ENCODE data around the gene WDR45B. TPM values are rescaled to one million over a fixed set of nuclear protein-coding genes. Genes with fewer than 3 reads are reported as not detected.

The WDR45B gene
- total RNA-seq, 1 donor from 2014 or later: 65.1 TPM

DNA sequence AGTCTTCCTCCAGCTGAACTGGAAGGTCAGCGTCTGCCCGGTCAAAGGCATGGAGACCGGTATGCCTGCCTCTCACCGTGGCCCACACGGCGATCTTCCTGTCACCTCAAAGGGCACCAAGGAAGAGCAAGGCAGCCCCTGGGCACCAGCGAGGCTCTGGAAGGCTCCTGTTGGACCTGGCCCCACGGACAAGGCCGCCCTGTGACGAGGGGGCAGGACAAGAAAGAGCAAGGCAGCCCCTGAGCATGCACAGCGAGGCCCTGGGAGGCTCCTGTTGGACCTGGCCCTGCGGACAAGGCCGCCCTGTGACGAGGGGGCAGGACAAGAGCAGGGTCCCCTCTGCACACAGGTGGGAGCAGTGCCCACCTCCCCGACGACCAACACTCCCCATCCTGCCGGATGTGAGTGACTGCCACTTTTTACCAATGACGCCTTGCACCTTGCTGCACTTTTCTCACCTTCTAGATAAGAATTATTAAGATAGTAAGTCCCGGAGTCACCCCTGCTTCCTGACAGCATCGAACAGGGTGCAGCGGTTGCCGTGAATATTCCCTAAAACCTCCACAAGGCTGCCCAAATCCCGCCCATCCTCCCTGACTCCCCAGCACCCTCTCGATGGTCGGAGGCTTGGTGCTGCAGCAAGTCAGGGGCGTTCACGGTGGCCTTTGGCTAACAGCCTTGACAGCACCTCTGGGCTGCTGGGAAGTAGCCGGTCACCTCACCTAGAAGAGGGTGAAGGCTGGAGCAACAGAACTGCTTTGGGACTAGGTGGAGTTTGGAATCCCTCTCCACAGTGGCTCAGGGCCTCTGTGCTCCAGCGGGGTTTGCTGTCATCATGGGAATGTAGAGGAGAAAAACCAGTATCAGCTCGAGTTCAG is 5.6 kb upstream of the WDR45B start:
- no peaks in the 10 kb centered on the region for H3K4me1 ChIP-seq
- no peak overlapping the region for H3K4me3 ChIP-seq
- no peak for ATAC-seq
- TF ChIP-seq CTCF (IDR thresholded peaks at IDR 0.05): no peak
- no peaks in the 10 kb centered on the region for H3K36me3 ChIP-seq
- intact Hi-C loops (cut with DNase I): no loop called here
- DNase-seq: no peak
- no peak overlapping the region for H3K27ac ChIP-seq
- no peaks in the 10 kb centered on the region for H3K27me3 ChIP-seq
- H3K9me3 ChIP-seq: no peaks in the 10 kb centered on the region

- Histone ChIP-seq H3K4me3 (no peak overlapping the region), H3K27ac (no peak overlapping the region), H3K9me3 (no peaks in the 10 kb centered on the region), H3K36me3 (no peaks in the 10 kb centered on the region), H3K27me3 (no peaks in the 10 kb centered on the region), H3K4me1 (peaks cover 11% of the 10 kb centered on the region)
- TF ChIP-seq CTCF (IDR thresholded peaks at IDR 0.05): no peak
- intact Hi-C loops (cut with DNase I): no loop called here
- no peak for ATAC-seq
- DNase-seq: no peak
These were observed 2.5 kb upstream of the WDR45B start for GRCh38 chr17:82650723-82651122.

- no peak overlapping the region for H3K27ac ChIP-seq
- H3K27me3 ChIP-seq: no peaks in the 10 kb centered on the region
- no peak for TF ChIP-seq CTCF (IDR thresholded peaks at IDR 0.05)
- no peaks in the 10 kb centered on the region for H3K9me3 ChIP-seq
- no peaks in the 10 kb centered on the region for H3K36me3 ChIP-seq
- no peak for ATAC-seq
- no peak overlapping the region for H3K4me3 ChIP-seq
- peak; percentile 68 for DNase-seq
- H3K4me1 ChIP-seq: peaks cover 11% of the 10 kb centered on the region
- intact Hi-C loops (cut with DNase I): no loop called here
These were observed 1.4 kb upstream of the WDR45B start for GRCh38 chr17:82649501-82650261.

DNA sequence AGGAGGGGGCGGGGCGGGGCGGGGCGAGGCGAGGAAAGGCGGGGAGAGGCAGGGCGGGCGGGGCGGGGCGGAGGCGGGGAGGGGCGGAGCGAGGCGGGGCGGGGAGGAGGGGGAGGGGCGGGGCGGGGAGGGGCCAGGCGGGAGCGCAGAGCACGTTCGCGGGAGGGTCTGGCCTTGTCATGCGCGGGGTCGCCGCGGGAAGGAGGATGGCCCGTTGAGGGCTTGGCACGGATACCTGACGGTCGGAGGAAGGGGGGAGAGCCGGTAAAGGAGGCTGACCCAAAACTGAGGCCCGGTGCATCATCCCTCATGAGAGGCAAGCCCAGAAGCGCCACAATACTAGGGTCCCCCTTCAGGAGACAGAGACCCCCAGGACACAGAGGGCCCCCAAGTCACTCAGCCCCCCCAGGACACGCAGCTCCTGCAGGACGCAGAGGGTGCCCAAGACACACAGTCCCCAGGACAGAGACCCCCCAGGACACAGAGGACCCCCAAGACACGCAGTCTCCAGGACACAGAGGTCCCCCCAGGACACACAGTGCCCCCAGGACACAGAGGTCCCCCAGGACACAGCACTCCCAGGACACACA is 593 bp upstream of the WDR45B start:
- Histone ChIP-seq H3K9me3 (no peaks in the 10 kb centered on the region), H3K4me1 (peaks cover 11% of the 10 kb centered on the region), H3K4me3 (peak overlapping the region; percentile 46), H3K27me3 (no peaks in the 10 kb centered on the region), H3K27ac (no peak overlapping the region), H3K36me3 (peaks cover 8% of the 10 kb centered on the region)
- peak; percentile 82 for DNase-seq
- peak; percentile 18 for ATAC-seq
- intact Hi-C loops (cut with DNase I): no loop called here
- TF ChIP-seq CTCF (IDR thresholded peaks at IDR 0.05): no peak

DNA sequence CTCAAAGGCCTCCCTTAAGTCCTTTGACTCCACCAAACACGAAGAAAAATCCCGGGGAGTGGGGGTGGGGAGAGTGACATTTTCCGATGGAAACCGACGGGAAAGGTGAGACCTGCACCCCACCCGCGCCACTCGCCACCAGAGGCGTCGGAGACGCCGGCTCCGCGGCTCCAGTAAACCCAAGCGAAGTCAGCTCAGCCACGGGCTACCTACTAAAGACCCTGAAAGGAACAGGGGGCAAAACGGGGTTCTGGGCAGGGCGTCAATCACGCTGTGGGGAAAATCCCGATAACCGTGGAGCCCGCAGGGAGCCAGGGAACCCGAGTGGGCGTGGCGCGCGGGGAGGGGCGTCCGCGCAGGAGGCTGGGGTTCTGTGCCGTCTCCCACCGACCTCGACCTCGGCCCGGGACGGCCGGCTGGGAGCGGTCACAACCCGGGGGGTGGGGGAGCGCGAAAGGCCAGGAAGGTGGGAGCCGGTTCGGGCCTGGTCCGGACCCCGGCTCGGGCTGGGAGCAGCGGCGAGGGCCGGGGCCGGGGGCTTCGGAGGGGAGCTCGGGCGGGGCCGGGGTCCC is 565 bp downstream of the WDR45B start:
- H3K9me3 ChIP-seq: no peaks in the 10 kb centered on the region
- peak overlapping the region; percentile 94 for H3K27ac ChIP-seq
- TF ChIP-seq CTCF (IDR thresholded peaks at IDR 0.05): no peak
- intact Hi-C loops (cut with DNase I): no loop called here
- DNase-seq: peak; percentile 80
- no peaks in the 10 kb centered on the region for H3K27me3 ChIP-seq
- H3K36me3 ChIP-seq: peaks cover 19% of the 10 kb centered on the region
- ATAC-seq: peak; percentile 26
- peak overlapping the region; percentile 97 for H3K4me3 ChIP-seq
- peaks cover 11% of the 10 kb centered on the region for H3K4me1 ChIP-seq

Data from upper lobe of right lung (tissue), 1 donor.